PFSK-1 (cell line): ENCODE data around the gene MYO1F.

Experiments used
- FOXP2 ChIP-seq: optimal IDR thresholded peaks from 2 replicates; pipeline ENCODE3; 2011; ENCODE audit warnings: borderline replicate concordance, control low read depth, inconsistent platforms; ENCODE audit not compliant: insufficient read depth; ENCODE audit errors: extremely low read length, extremely low read depth
- POLR2AphosphoS5 ChIP-seq: IDR thresholded peaks from 2 replicates; pipeline ENCODE4 v1.6.1; 2012; ENCODE audit warnings: low read depth, mild to moderate bottlenecking, control low read depth, low read length, moderate library complexity
- SIN3A ChIP-seq: IDR thresholded peaks from 2 replicates; pipeline ENCODE4 v1.6.1; 2012; ENCODE audit warnings: mild to moderate bottlenecking, low read length, moderate library complexity, borderline replicate concordance; ENCODE audit not compliant: insufficient read depth
- TAF1 ChIP-seq: IDR thresholded peaks from 2 replicates; pipeline ENCODE4 v1.6.1; 2012; ENCODE audit warnings: low read length, control low read depth, borderline replicate concordance; ENCODE audit not compliant: insufficient read depth
- TF ChIP-seq, protein P1 (sequence below), 2 experiments: IDR thresholded peaks; 2 replicates each; pipeline versions ENCODE4 v1.6.1 to v1.8.0; 2011 to 2012; ENCODE audit warnings: low read depth in 2 of 2, low read length in 2 of 2, control low read depth in 1 of 2, inconsistent platforms in 1 of 2, mild to moderate bottlenecking in 1 of 2, moderate library complexity in 1 of 2; ENCODE audit not compliant: insufficient read depth in 1 of 2

MYO1F gene

DNA sequence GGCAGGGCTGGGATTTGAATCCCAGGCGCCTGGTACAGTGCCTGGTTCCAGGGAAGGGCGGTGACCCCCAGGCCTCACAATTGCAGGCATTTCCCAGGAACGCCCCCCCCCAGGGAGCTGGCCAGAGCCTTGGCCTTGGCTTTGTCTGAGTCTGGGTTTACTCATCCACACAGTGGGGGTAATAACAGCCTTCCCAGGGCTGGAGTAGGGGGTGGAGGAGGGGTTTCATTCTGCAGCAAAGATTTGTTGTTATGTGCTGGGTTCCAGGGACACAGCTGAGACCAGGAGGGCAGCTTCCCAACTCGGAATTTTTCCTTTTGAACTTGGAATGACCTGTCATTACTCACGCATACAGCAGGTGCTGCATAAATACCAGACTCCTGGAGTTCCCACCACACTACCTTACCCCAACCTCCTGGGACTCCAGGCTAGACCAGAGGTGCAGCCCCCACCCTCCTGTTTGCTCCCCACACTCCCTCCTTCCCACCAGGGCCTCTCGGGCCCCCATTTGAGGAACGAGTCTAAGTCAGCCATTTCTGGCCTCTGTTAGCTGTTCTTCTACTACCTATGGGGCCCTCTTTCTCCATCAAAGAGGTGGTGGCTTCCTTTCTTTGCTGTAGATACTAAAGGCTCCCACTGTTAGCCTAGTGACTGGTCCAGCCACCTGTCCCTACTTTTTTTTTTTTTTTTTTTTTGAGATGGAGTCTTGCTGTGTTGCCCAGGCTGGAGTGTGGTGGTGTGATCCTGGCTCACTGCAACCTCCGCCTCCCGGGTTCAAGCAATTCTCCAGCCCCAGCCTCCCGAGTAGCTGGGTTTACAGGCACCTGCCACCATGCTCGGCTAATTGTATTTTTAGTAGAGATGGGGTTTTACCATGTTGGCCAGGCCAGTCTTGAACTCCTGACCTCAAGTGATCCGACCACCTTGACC, 34.9 kb upstream of the MYO1F start:
- TF ChIP-seq, protein P1, sequence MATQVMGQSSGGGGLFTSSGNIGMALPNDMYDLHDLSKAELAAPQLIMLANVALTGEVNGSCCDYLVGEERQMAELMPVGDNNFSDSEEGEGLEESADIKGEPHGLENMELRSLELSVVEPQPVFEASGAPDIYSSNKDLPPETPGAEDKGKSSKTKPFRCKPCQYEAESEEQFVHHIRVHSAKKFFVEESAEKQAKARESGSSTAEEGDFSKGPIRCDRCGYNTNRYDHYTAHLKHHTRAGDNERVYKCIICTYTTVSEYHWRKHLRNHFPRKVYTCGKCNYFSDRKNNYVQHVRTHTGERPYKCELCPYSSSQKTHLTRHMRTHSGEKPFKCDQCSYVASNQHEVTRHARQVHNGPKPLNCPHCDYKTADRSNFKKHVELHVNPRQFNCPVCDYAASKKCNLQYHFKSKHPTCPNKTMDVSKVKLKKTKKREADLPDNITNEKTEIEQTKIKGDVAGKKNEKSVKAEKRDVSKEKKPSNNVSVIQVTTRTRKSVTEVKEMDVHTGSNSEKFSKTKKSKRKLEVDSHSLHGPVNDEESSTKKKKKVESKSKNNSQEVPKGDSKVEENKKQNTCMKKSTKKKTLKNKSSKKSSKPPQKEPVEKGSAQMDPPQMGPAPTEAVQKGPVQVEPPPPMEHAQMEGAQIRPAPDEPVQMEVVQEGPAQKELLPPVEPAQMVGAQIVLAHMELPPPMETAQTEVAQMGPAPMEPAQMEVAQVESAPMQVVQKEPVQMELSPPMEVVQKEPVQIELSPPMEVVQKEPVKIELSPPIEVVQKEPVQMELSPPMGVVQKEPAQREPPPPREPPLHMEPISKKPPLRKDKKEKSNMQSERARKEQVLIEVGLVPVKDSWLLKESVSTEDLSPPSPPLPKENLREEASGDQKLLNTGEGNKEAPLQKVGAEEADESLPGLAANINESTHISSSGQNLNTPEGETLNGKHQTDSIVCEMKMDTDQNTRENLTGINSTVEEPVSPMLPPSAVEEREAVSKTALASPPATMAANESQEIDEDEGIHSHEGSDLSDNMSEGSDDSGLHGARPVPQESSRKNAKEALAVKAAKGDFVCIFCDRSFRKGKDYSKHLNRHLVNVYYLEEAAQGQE (IDR thresholded peaks at IDR 0.05; ENCODE audit: insufficient read depth in 1 of 2, low read depth in 2 of 2, low read length in 2 of 2) = no peak
- TF ChIP-seq FOXP2 (no peak), SIN3A (no peak), TAF1 (no peak), POLR2AphosphoS5 (no peak)

- TF ChIP-seq SIN3A (no peak), POLR2AphosphoS5 (no peak), TAF1 (no peak), FOXP2 (no peak)
- TF ChIP-seq, protein P1 (IDR thresholded peaks at IDR 0.05; ENCODE audit: insufficient read depth in 1 of 2, low read depth in 2 of 2, low read length in 2 of 2) = no peak
Observed at GRCh38 chr19:8611391-8611876, 34.2 kb upstream of the MYO1F start.

DNA sequence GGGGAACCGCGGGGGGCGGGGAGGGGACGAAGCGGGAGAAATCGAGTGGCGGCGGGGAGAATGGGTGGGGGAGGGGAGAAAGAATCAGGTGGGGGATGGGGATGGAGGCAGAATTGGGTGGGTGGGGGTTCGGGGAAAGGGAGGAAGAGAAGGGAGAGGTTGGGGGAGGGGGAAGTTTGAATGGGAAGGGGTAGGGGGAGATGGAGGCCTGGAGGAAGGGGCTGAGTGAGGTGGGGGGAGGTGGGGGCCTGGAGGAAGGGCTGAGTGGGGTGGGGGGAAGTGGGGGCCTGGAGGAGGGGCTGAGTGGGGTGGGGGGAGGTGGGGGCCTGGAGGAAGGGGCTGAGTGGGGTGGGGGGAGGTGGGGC, 33.7 kb upstream of the MYO1F start:
- TF ChIP-seq SIN3A (no peak), FOXP2 (no peak), TAF1 (no peak), POLR2AphosphoS5 (no peak)

GRCh38 chr19:8610041-8610935, 33.0 kb upstream of the MYO1F start, which contains the start of gene ADAMTS10:
TSS of gene ADAMTS10 (minus strand) at chr19:8610715. CDS start at chr19:8605710, 5,005 bp downstream.
- TF ChIP-seq FOXP2 = no peak
- TF ChIP-seq SIN3A = no peak; the same call in 1 of the 2 replicates
- no peak for TF ChIP-seq POLR2AphosphoS5
- TF ChIP-seq, protein P1 (IDR thresholded peaks at IDR 0.05; ENCODE audit: insufficient read depth in 1 of 2, low read depth in 2 of 2, low read length in 2 of 2) = no peak
- no peak for TF ChIP-seq TAF1

DNA sequence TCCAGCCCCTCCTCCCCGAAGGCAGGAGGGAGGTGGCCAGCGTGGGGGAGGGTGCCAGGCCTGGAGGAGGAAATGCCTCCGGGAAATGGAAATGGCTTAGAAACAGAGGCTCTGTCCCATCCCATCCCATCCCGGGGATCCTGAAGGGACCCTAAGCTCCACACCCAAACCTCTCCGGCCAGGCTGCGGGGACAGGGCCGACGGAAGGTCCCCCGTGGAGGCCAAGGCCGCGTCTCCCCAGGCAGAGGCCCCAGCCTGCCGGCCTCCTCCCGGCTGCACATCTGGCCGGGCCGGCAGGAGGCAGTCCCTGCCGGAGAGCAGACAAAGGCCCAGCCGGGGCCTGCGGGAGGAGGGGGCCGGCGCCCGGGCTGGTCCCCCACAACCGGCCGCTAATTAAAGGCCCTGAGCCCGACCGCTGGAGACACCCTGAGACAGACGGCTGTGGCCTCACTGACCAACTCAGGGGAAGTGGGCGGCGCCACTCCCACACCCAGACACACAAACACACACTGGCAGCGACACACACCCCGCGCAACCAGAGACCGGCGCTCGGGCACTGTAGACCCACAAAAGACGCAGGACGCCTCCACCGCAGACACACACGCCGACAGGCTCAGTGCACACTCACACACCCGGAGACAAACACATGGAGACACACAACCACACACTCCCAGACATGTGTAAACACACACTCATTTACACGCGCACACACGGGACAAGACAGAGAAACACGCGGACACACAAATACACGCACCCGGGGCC, 32.2 kb upstream of the MYO1F start:
- TF ChIP-seq POLR2AphosphoS5 (0 out of 2 replicates have a peak, but pooled peaks have one; percentile 25), TAF1 (no peak), SIN3A (peak; percentile 38; the same call in 1 of the 2 replicates), FOXP2 (peak; percentile 83)
- TF ChIP-seq, protein P1 (IDR thresholded peaks at IDR 0.05; ENCODE audit: insufficient read depth in 1 of 2, low read depth in 2 of 2, low read length in 2 of 2) = no peak
